K562 (cell line): Measurements from ENCODE around the gene ELSPBP1. TPM values are rescaled to one million over a fixed set of nuclear protein-coding genes. Genes with fewer than 3 reads are reported as not detected.

Experiments used
- ATAC-seq: fragments of 200-7000 bp; cut with Tn5 transposase; 3 replicates; pipeline ENCODE4 v1.9.1; 2020; ENCODE audit warnings: moderate library complexity
- BruUV-seq: library from RNA; stranded (reverse); fragments of 400-500 nt; replicated peaks from 2 replicates; lab custom pipeline; 2021; lab: Mats Ljungman, UMichigan
- CTCF ChIA-PET: fragments of 300-600 bp; formaldehyde crosslinking; extraction: SDS; loops from one replicate; lab custom pipeline; 2021; ENCODE audit warnings: low intra/inter-chr PET ratio; lab: Yijun Ruan, JAX
- POLR2A ChIA-PET: fragments of 300-600, 350-650 bp; sonication (Branson Sonifier 250); formaldehyde crosslinking; extraction: SDS; loops from one replicate; lab custom pipeline; 2021; ENCODE audit warnings: antibody characterized with exemption, inconsistent platforms; lab: Yijun Ruan, JAX
- DNase-seq, 4 experiments: peaks; one replicate each; pipeline versions ENCODE4 v3.0.0 to v3.0.0-alpha.2; 2011 to 2018; ENCODE audit warnings: low spot score in 3 of 4, mixed read lengths in 3 of 4; ENCODE audit errors: extremely low read depth in 1 of 4
- FAIRE-seq: peaks from 2 replicates; lab custom pipeline; 2011; peaks lifted over from hg19 to GRCh38; lab: Jason Lieb, UNC
- H2AFZ ChIP-seq: 2 replicates; pipeline ENCODE4 v1.6.0; 2011; ENCODE audit warnings: low read depth, low read length, control low read depth, inconsistent platforms
- H3K27ac ChIP-seq: fragments of 200-600 bp; 3 replicates; pipeline ENCODE4 v1.8.0; 2011; ENCODE audit warnings: low read depth, mild to moderate bottlenecking, control low read depth, inconsistent platforms, low read length, moderate library complexity, mixed read lengths; ENCODE audit errors: extremely low read depth
- H3K27me3 ChIP-seq, 2 experiments: fragments of 300-600 bp in 1 of 2; 2 replicates in 1 of 2; 3 replicates in 1 of 2; pipeline versions ENCODE4 v1.6.0 to v1.8.0; 2011; ENCODE audit warnings: inconsistent platforms in 2 of 2, low read length in 2 of 2, mild to moderate bottlenecking in 1 of 2, mixed read lengths in 1 of 2, moderate library complexity in 1 of 2; ENCODE audit not compliant: control insufficient read depth in 2 of 2, insufficient read depth in 2 of 2
- H3K36me3 ChIP-seq: fragments of 300-600 bp; 3 replicates; pipeline ENCODE4 v1.8.0; 2011; ENCODE audit warnings: mild to moderate bottlenecking, low read length, inconsistent platforms; ENCODE audit not compliant: control insufficient read depth, insufficient read depth
- H3K4me1 ChIP-seq, 2 experiments: fragments of 200-600 bp in 1 of 2; replicated peaks in 1 of 2; 2 replicates in 1 of 2; 3 replicates in 1 of 2; pipeline versions ENCODE4 v1.5.1 to v1.8.0; 2011; ENCODE audit warnings: inconsistent platforms in 2 of 2, low read length in 2 of 2, mild to moderate bottlenecking in 1 of 2, mixed read lengths in 1 of 2, moderate library complexity in 1 of 2; ENCODE audit not compliant: control insufficient read depth in 2 of 2, insufficient read depth in 2 of 2
- H3K4me2 ChIP-seq: 2 replicates; pipeline ENCODE4 v1.6.1; 2011; ENCODE audit warnings: low read length, control low read depth, inconsistent platforms, mixed read lengths; ENCODE audit not compliant: insufficient read depth
- H3K4me3 ChIP-seq: fragments of 200-600 bp; sonication (generic), shearing (Covaris generic); 2 replicates; pipeline ENCODE4 v1.5.1; 2016; ENCODE audit warnings: control low read depth, inconsistent platforms
- H3K79me2 ChIP-seq: fragments of 200-600 bp; 3 replicates; pipeline ENCODE4 v1.8.0; 2011; ENCODE audit warnings: low read length, inconsistent platforms; ENCODE audit not compliant: control insufficient read depth, insufficient read depth
- H3K9ac ChIP-seq, 2 experiments: 2 replicates each; pipeline versions ENCODE4 v1.6.0 to v1.6.1; 2011; ENCODE audit warnings: low read depth in 2 of 2, low read length in 2 of 2, control low read depth in 1 of 2, inconsistent platforms in 1 of 2, mild to moderate bottlenecking in 1 of 2, mixed read lengths in 1 of 2; ENCODE audit not compliant: insufficient read depth in 1 of 2
- H3K9me1 ChIP-seq: one replicate; pipeline ENCODE4 v1.6.0; 2011; ENCODE audit warnings: inconsistent platforms, mild to moderate bottlenecking, low read length, moderate library complexity; ENCODE audit not compliant: control insufficient read depth, insufficient read depth
- H3K9me3 ChIP-seq: replicated peaks from 2 replicates; pipeline ENCODE4 v1.5.1; 2011; ENCODE audit warnings: low read depth, low read length, inconsistent platforms; ENCODE audit not compliant: control insufficient read depth, insufficient read depth
- H4K20me1 ChIP-seq: replicated peaks from 2 replicates; pipeline ENCODE4 v1.6.1; 2011; ENCODE audit warnings: low read length, inconsistent platforms, mixed read lengths; ENCODE audit not compliant: control insufficient read depth, insufficient read depth
- BCOR ChIP-seq: fragments of 450-650 bp; IDR thresholded peaks from 2 replicates; pipeline ENCODE4 v1.6.1; 2016
- ETV6 ChIP-seq, 3 experiments: fragments of 150-350 bp in 1 of 3; sonication (generic) in 1 of 3; formaldehyde crosslinking in 1 of 3; IDR thresholded peaks; 2 replicates each; pipeline versions ENCODE4 v1.6.1 to v1.8.0; 2014 to 2022; ENCODE audit warnings: borderline replicate concordance in 2 of 3, low read depth in 2 of 3, antibody characterized with exemption in 1 of 3, low read length in 1 of 3, mild to moderate bottlenecking in 1 of 3, missing genetic modification reagents in 1 of 3
- FOXP4 ChIP-seq: sonication (generic); formaldehyde crosslinking; IDR thresholded peaks from 2 replicates; pipeline ENCODE4 v1.8.0; 2022; ENCODE audit warnings: mild to moderate bottlenecking, missing genetic modification reagents, borderline replicate concordance
- KDM1A ChIP-seq, 2 experiments: fragments of 450-650 bp; IDR thresholded peaks; 2 replicates each; pipeline ENCODE4 v1.6.1; 2016; ENCODE audit warnings: mild to moderate bottlenecking in 2 of 2
- NFXL1 ChIP-seq: fragments of 450-650 bp; formaldehyde crosslinking; IDR thresholded peaks from 2 replicates; pipeline ENCODE4 v1.4.0; 2021; ENCODE audit warnings: mild to moderate bottlenecking
- NFYB ChIP-seq: IDR thresholded peaks from 2 replicates; pipeline ENCODE4 v1.6.1; 2011; ENCODE audit warnings: mild to moderate bottlenecking, moderate library complexity; ENCODE audit not compliant: insufficient read length; ENCODE audit errors: extremely low read depth
- RBM25 ChIP-seq: fragments of 200-400 bp; formaldehyde crosslinking; IDR thresholded peaks from 2 replicates; pipeline ENCODE4 v1.6.1; 2018; ENCODE audit warnings: low read length, low read depth, moderate library complexity; ENCODE audit not compliant: severe bottlenecking
- RHOXF2B ChIP-seq: fragments of 250-450 bp; sonication (Bioruptor Pico); conservative IDR thresholded peaks from 2 replicates; pipeline ENCODE4 v1.5.1; 2021
- SNRNP70 ChIP-seq: fragments of 200-400 bp; formaldehyde crosslinking; optimal IDR thresholded peaks from 2 replicates; pipeline ENCODE3; 2017; ENCODE audit warnings: low read depth, low read length
- ZFP36 ChIP-seq: fragments of 150-350 bp; IDR thresholded peaks from 2 replicates; pipeline ENCODE4 v1.6.1; 2018; ENCODE audit warnings: low read length, low read depth; ENCODE audit not compliant: partially characterized antibody
- WGBS: fragments of 100-300 bp; shearing (Covaris generic); methylation state at CpG from one replicate; pipeline ENCODE4 v1.1.6; 2016; ENCODE audit warnings: low coverage, mixed read lengths; ENCODE audit not compliant: insufficient coverage; ENCODE audit errors: missing lambda C conversion rate; 5-methylcytosine and 5-hydroxymethylcytosine counted together
- in situ Hi-C: fragments of 300-500 bp; cut with MboI; formaldehyde crosslinking; loops from 4 replicates; pipeline ENCODE4 v1.15.0; 2018; ENCODE audit warnings: inconsistent platforms, mixed read lengths
- intact Hi-C: fragments of 100-400 bp; cut with micrococcal nuclease; formaldehyde crosslinking; loops from 2 replicates; pipeline ENCODE4 v1.14.2; 2022
- polyA plus RNA-seq, 8 experiments: library from polyadenylated mRNA; depleted of rRNA in 4 of 8; stranded (reverse) in 5 of 8; unstranded in 3 of 8; fragments of >200 nt; fragmentation: Nextera tagmentation in 2 of 8; fragmentation: Illumina TruSeq in 1 of 8; extraction: Ambion mirVana in 2 of 8; extraction: Trizol in 1 of 8; gene quantifications; 2 replicates each; pipeline versions ENCODE4 v1.2.1 to v1.2.3, GENCODE V29; 2011 to 2014; ENCODE audit warnings: inconsistent platforms in 1 of 8, missing spikeins in 1 of 8
- total RNA-seq, 7 experiments: library from RNA; depleted of rRNA in 6 of 7; stranded (reverse); fragments of >200 nt in 6 of 7; fragmentation: Illumina TruSeq in 2 of 7; extraction: Trizol in 2 of 7; gene quantifications; 2 replicates each; pipeline versions ENCODE4 v1.2.1 to v1.2.3, GENCODE V29; 2011 to 2021; ENCODE audit warnings: low replicate concordance in 1 of 7

The ELSPBP1 gene
- total and polyA plus RNA-seq, 9 of the 15 experiments (the other 6 are each of a cell fraction or from before 2014, with no cell fraction given) = not detected

- Histone ChIP-seq H3K4me2 (no peak overlapping the region), H3K4me3 (no peak overlapping the region), H2AFZ (no peak overlapping the region), H4K20me1 (no peaks in the 10 kb centered on the region), H3K9me3 (no peaks in the 10 kb centered on the region), H3K79me2 (no peaks in the 10 kb centered on the region), H3K9ac (no peak overlapping the region), H3K36me3 (no peaks in the 10 kb centered on the region), H3K27ac (no peak overlapping the region), H3K27me3 (peaks cover 3 to 12% of the 10 kb centered on the region in 2 experiments; a peak in 3 of 5 replicates), H3K9me1 (peaks cover 2% of the 10 kb centered on the region), H3K4me1 (peaks cover 3% of the 10 kb centered on the region in 2 experiments; a peak in 2 of 5 replicates)
- FAIRE-seq = no peak
- in situ Hi-C loops = no loop called here
- TF ChIP-seq NFYB (no peak), ZFP36 (peak; percentile 79), KDM1A (IDR thresholded peaks at IDR 0.05) (peak in 1 of 2 experiments; percentile 44; a peak in 1 of 4 replicates), BCOR (peak; percentile 71), RBM25 (peak; percentile 89), SNRNP70 (no peak), FOXP4 (CRISPR knock-in tag) (no peak), NFXL1 (no peak), RHOXF2B (CRISPR knock-in tag) (no peak), ETV6 (IDR thresholded peaks at IDR 0.05; ENCODE audit: borderline replicate concordance in 1 of 2, low read depth in 2 of 2, low read length in 1 of 2) (no peak), ETV6 (CRISPR knock-in tag; IDR thresholded peaks at IDR 0.05; ENCODE audit: borderline replicate concordance) (no peak)
- 0% methylated on average over 1 of the region's 2 CpGs for WGBS
- ChIA-PET CTCF (no interaction called here), POLR2A (no interaction called here)
- intact Hi-C loops = no loop called here
- BruUV-seq = no TSS peak
- no peak for ATAC-seq
- DNase-seq = no peak
These were observed 47.6 kb downstream of the ELSPBP1 start for GRCh38 chr19:48041877-48042580.
